NCI-H460 (cell line): ENCODE data around the gene CLDN3. TPM values are rescaled to one million over a fixed set of nuclear protein-coding genes. Genes with fewer than 3 reads are reported as not detected.
"Not testable (repeated sequence)": the region's sequence is repeated elsewhere in the genome, so short reads cannot be mapped to it uniquely, and the experiment has no call there.

Experiments used
- DNase-seq: peaks from one replicate; pipeline ENCODE4 v3.0.0-alpha.2; 2016; ENCODE audit warnings: low read depth; ENCODE audit errors: extremely low read depth
- polyA plus RNA-seq: library from polyadenylated mRNA; depleted of rRNA; stranded (reverse); fragments of >200 nt; gene quantifications from 2 replicates; pipeline ENCODE4 v1.2.3, GENCODE V29; 2014; cell fraction: nucleus; rRNA removed
- total RNA-seq: library from RNA; depleted of rRNA; stranded (reverse); fragments of >200 nt; shearing (Covaris generic); gene quantifications from 2 replicates; pipeline ENCODE4 v1.2.3, GENCODE V29; 2014; rRNA removed

The CLDN3 gene, protein sequence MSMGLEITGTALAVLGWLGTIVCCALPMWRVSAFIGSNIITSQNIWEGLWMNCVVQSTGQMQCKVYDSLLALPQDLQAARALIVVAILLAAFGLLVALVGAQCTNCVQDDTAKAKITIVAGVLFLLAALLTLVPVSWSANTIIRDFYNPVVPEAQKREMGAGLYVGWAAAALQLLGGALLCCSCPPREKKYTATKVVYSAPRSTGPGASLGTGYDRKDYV
- 1.0 and 1.7 TPM in 2 replicates for total RNA-seq
- 1.7 and 2.6 TPM in 2 replicates for polyA plus RNA-seq

DNA sequence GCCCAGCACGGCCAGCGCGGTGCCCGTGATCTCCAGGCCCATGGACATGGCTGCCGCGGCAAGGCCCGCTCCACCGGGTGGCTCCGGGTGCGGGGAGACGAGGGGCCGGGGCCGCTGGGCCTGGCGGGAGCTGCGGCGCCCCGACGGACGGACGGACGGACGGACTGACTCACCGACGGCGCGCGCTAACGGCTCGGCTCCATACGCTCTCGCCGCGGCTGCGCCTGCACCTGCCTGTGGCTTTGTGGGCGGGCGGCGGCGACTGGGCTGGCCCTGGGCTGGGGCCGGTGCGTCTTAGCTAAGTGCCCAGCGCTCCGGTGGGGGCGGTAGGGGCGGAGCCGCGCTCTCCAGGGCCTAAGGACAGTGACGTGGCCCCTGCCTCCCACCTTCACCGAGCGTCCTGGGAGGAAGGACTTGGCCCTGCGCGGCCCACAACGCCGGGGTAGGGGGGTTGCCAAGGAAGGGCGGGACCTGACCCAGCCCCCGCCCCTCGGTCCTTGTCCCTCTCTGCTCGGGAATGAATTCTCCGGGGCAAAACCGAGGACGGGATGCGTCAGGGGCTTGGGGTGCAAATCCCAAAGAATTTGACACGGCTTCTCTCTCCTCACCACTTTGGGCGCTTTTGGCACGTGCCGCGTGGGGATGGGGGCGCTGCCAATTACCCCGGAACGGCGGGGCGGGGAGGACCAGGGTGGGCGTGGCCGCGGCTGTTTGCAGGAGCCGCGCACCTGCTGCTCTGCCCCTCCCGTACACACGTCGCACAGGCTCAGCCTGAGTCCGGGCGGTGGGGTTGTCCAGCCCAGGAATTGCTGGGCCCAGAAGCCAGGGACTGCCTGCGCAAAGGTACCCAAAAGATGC, at the start of gene CLDN3:
CLDN3 (minus strand) TSS at position 269 of the 858 bp plus-strand sequence; CDS start at position 48, 221 bp downstream.
- DNase-seq: peak; percentile 15

DNA sequence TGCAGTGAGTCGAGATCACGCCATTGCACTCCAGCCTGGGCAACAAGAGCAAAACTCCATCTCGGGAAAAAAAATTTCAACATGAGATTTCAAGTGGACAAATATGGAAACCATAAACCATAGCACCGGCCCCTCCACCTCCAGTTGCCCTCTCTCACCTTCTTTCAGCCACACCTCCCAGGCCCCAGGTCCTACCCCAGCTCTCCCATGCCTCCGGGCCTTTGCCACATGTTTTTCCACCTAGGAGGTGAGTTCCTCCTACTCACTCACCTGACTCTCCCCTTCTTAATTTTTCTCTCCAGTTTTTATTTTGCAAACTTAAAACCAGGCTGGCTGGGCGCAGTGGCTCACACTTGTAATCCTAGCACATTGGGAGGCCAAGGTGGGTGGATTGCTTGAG, 47.1 kb upstream of the CLDN3 start:
- DNase-seq: no peak

DNA sequence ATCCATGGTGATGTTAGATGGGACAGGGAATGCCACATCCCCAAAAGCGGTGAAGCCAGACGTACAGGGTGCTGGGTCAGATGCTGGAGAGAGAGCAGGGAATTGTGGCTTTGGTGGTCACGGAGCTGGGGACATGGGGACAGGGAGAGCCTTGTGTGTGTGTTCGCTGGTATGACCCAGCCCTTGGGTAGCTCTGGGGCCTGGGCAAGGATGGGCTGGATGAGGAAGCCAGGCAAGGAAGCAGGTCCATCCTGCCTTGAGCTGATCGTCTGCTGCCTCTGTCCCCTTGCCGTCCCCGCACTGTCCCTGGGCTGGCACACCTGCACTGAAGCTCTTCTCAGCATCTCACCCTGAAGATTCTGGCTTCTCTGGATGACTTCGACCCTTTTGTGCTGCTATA, 45.4 kb upstream of the CLDN3 start:
- DNase-seq: no peak

DNA sequence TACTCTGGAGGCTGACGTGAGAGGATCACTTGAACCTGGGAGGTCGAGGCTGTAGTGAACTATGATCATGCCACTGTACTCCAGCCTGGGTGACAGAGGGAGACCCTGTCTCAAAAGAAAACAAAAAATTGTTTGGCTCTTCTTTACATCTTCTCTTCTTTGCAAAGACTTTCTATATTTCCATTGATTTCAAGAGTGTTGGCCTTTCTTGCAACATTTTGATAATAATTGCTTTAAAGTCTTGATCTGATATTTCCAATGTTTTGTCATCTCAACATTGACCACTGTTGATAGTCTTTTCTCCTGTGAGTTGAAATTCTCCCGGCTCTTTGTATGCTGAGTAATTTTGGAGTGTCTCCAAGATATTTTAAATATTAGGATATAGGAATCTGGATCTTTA, 42.9 kb upstream of the CLDN3 start:
- no peak for DNase-seq

DNA sequence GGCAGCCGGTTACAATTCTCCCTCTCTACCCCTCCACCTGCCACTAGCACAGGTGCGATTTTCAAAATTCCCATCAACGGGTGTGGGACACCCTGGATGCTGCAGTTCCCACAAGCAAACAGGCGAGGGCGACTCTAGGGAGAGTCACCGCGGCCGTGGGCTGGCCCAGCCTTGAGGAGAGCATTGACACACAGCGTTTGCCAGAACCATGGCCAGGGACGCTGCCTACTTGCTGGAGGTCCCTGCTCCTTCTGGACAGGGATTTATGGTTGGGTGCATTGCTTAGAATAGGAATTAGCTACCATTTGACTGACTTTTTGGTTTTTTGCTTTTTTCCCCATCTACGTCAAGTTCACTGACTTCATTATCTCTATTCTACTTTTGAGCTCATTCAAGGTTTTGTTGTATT, 41.7 kb upstream of the CLDN3 start:
- DNase-seq: peak; percentile 67

DNA sequence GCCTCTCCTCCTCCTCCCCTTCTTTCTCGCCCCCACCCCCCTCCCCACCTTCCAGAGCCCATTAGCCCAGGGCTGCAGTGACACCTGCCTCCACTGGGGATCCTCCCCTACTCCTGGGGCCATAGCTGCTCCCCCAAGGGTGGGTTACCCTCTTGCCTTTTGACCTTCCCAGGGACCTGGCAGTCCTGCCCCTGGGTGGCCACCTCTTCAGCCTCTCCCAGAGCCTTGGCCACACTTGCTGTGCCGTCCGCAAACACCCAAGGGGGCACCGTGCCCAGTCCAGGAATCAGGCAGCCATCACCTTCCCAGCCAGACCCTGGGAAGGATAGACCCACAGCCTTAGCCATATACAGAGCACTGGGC, 40.9 kb upstream of the CLDN3 start:
- DNase-seq: no peak

DNA sequence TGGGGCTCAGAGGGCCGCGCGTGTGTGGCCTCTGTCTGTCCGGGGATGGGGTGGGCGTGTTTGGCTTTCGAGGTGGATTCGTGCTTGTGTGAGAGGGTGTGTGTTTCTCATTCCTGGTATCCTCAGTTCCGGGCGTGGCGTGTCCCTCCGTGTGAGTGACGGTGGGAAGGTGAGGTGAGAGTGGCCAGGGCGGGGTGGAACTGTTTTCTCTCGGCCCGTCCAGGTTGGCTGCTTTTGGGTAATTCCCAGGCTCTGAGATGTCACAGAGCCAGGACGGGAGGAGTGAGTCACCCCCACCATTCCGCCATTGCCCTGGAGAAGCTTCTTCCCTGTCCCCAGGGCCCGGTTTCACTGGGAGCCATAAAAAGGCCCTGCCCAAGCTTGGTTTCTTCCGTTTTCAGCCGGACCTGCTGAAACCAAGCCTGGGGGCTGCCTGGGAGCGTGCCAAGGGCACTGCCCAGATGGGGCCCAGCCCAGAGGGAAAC, 39.4 kb upstream of the CLDN3 start:
- no peak for DNase-seq

DNA sequence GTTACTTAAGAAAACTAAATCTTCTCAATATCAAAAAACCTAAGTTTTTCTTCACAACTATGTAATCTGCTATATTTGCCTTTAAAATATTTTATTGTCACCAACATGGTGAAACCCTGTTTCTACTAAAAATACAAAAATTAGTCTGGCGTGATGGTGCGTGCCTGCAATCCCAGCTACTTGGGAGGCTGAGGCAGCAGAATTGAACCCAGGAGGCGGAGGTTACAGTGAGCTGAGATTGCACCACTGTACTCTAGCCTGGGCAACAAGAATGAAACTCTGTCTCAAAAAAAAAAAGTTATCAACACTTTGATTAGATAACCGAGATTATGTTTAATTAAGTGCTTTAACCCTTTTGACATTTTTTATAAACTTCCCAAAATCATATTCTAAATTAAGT, 32.4 kb upstream of the CLDN3 start:
- no peak for DNase-seq

DNA sequence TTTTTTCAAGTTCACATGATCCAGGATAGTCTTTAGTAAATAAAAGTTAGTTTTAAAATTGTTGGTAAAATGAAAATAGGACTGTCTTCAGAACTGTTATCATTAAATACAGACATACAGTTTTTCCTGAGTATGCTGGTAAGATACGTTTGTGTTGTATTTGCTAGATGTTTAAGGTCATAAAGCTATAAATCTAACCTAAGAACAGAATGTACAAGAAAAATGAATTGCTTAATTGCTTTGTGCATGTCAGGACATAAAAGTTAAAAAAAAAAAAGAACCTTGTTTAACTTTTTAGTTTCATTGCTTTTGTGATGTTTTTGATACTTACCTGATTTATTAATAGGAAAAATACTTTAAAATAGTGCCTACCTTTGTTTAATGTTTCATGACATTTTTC, 31.5 kb upstream of the CLDN3 start:
- no peak for DNase-seq

DNA sequence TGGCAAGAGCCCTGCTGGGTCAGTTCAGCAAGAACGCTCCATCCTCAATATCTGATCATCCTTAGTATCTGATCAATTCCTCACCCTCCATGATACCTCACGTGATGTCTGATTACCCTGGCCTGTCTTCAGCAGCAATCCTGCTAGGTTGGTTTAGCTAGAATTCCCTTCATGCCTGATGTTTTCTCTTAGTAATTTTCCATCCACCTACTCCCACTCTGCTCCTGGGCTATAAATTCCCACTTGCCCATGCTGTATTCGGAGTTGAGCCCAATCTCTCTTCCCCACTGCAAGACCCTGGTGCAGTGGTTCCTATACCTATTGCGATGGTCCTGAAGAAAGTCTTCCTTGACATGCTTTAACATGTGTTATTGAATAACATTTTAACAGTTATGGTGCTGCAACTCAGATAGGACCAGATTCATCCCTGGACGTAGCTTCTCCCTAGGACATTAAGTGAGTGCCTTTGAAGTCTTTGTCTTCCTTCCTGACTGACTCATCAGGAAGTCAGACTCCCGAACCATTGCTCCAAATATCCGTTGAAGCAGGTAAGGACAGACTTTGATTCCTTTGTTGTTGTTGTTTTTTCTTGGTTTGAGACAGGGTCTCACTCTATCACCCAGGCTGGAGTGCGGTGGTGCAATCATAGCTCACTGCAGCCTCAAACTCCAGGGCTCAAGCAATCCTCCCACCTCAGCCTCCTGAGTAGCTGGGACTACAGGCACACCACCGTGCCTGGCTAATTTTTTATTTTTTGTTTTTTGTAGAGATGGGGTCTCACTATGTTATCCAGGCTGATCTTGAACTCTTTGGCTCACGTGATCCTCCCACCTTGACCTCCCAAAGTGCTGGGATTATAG, 29.4 kb upstream of the CLDN3 start:
- DNase-seq: no peak

DNA sequence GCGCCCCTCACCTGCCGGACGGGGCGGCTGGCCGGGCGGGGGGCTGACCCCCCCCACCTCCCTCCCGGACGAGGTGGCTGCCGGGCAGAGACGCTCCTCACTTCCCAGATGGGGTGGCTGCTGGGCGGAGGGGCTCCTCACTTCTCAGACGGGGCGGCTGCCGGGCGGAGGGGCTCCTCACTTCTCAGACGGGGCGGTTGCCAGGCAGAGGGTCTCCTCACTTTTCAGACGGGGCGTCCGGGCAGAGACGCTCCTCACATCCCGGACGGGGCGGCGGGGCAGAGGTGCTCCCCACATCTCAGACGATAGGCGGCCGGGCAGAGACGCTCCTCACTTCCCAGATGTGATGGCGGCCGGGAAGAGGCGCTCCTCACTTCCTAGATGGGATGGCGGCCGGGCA, 27.1 kb upstream of the CLDN3 start:
- DNase-seq: not testable (repeated sequence)

DNA sequence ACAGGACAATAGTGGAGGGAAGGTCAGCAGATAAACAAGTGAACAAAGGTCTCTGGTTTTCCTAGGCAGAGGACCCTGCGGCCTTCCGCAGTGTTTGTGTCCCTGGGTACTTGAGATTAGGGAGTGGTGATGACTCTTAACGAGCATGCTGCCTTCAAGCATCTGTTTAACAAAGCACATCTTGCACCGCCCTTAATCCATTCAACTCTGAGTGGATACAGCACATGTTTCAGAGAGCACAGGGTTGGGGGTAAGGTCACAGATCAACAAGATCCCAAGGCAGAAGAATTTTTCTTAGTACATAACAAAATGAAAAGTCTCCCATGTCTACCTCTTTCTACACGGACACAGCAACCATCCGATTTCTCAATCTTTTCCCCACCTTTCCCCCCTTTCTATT, 26.6 kb upstream of the CLDN3 start:
- DNase-seq: not testable (repeated sequence)

DNA sequence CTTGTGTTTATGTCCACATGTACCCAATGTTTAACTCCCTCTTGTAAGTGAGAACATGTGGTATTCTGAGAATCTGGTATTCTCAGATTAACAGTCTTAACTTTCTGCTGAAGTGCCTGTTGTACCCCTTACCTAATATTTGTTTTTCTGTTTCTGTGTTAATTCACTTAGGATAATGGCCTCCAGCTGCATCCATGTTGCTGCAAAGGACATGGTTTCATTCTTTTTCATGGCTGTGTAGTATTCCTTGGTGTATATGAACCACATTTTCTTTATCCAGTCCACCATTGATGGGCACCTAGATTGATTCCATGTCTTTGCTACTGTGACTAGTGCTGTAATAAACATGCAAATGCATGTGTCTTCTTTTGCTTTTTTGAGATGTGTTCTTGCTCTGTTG, 25.1 kb upstream of the CLDN3 start:
- not testable (repeated sequence) for DNase-seq

DNA sequence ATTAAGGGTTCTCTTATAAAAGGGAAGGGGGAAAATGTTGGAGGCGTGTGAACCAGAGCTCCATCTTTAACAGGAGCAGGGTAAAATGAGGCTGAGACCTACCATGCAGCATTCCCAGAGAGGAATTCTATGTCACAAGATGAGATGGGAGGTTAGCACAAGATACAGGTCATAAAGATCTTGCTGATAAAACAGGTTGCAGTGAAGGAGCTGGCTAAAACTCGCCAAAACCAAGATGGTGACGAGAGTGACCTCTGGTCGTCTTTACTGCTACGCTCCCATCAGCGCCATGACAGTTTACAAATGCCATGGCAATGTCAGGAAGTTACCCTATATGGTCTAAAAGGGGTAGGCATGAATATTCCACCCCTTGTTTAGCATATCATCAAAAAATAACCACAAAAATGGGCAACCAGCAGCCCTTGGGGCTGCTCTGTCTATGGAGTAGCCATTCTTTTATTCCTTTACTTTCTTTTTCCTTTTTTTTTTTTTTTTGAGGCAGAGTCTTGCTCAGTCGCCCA, 21.2 kb upstream of the CLDN3 start:
- DNase-seq: not testable (repeated sequence)

DNA sequence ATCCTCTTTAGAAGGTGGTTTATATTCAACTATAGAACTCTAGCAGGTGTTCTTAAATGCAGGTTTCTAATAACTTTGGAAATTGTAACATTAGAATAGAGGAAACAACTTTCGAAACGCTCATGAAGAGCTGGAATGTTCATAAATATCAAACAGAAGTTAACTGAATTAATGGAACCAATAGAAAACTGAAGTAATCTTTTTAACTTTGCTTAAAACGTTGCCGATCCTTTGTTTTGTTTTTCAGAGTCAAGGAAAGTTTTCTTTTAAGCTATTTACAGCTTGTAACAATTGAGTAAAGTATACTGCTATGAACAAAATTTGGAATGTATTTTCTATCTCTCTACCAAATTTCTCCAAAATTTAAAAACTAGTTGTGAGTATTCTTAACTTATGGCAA, 19.0 kb upstream of the CLDN3 start:
- no peak for DNase-seq

DNA sequence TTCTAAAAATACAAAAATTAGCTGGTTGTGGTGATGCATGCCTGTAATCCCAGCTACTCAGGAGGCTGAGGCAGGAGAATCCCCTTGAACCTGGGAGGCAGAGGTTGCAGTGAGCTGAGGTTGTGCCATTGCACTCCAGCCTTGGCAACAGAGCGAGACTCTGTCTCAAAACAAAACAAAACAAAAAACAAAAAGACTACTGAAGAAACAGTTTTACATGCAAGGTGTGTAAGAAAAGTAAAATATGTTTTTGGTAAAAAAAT, 17.6 kb upstream of the CLDN3 start:
- DNase-seq: not testable (repeated sequence)

DNA sequence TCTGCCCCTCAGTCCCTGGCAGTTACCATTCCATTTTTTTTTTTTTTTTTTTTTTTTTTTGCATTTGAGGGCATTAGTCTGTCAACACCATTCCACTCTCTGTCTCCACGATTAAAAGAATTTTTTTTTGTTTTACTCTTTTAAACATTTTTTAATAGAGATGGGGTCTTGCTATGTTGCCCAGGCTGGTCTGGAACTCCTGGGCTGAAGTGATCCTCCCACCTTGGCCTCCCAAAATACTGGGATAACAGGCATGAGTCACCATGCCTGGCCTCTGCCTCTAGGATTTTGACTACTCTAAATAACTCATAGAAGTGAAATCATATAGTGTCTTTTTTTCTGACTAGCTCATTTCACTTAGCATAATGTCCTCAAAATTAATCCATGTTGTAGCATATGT, 16.5 kb upstream of the CLDN3 start:
- DNase-seq: no peak

DNA sequence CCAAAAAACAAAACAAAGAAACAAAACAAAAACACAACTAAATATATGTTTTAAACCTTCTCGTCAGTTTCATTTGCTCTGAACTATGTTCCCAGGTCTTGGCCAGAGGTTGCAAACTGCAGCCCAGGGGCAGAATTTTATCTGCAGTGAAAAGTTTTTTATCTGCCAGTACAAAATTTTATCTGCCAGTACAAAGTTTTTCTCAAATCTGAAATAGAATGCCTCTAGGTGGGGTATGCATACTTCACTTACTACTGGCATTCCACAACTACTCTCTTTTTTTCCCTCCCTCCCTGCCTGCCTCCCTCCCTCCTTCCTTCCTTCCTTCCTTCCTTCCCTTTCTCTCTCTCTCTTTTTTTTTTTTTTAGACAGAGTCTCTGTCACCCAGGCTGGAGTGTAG, 9.4 kb upstream of the CLDN3 start:
- no peak for DNase-seq

DNA sequence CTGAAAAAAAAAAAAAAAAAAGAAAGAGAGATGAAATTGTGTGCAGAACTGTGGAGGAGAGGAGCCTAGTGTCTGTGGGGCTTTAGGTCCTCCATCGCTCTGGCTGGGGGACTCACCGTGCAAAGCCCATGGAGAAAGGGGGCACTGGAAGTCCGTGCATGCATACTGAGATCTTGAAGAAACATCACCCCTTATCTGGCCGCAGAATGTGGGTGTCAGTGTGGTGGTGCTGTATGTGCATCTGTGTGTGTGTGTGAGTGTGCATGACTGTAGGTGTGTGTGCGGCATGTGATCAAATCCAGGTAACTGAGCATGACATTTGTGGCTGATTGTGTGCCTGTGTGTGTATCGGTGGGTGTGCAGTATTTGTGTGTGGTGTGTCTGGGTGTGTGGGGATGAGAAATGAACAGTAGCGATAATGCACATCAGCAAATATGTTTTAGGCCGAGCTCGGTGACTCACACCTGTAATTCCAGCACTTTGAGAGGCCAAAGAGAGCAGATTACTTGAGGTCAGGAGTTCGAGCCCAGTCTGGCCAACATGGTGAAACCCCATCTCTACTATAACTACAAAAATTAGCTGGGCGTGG, 8.8 kb upstream of the CLDN3 start:
- no peak for DNase-seq

DNA sequence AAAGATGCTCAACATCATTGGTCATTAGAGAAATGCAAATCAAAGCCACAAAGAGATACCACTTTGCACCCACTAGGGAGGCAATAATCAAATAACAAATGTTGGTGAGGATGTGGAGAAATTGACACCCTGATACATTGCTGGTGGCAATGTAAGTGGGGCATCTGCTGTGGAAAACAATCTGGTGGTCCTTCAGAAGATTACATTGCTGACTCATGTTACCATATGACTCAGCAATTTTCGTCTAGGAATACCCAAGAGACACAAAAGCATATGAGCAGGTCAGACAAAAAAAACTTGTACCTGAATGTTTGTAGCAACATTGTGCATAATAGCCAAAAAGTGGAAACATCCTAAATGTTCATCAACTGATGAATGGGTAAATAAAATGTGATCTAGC, 4.9 kb upstream of the CLDN3 start:
- DNase-seq: no peak
